ENCODE data around the gene BRMS1.
"Not testable (repeated sequence)": the region's sequence is repeated elsewhere in the genome, so short reads cannot be mapped to it uniquely, and the experiment has no call there.

BRMS1 gene

DNA sequence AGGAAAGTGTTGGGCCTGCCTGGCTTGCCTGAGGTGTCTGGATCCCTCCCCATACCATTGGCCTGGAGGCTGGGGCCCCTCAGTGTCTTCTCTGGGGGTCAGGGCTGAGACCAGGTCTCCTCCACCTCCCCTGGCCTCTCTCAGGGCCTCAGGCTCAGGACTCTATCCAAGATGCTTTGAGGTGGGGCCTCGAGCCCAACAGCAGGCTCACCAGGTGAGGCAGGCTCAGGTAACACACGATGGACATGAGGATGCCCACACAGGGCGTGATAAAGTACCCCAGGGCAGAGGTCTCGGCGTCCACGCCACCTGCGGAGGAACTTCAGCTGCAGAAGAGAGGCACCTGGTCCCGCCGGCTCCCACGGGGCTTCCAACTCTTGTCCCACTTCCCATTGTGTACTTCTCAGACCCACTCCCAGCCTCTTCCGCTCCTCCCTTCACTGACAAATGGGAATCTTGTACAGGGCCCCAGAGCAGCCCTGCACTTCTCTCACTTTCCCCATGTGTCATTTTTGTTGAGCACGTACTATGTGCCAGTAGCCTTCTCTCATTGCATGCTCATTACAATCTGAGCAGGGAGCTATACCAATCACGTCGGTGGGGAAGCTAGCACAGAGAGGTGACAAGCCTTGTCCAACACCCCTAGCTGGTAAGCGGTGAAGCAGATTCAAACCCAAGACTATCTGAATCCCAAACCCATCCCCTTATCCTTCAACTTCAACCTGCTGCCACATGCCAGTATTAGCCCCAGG lies 22.8 kb upstream of the BRMS1 start:
- H3K4me3 ChIP-seq (ENCODE audit: low read length) = no peak overlapping the region
- TF ChIP-seq ZNF274 (IDR thresholded peaks at IDR 0.05; ENCODE audit: low read depth, low read length) = no peak

DNA sequence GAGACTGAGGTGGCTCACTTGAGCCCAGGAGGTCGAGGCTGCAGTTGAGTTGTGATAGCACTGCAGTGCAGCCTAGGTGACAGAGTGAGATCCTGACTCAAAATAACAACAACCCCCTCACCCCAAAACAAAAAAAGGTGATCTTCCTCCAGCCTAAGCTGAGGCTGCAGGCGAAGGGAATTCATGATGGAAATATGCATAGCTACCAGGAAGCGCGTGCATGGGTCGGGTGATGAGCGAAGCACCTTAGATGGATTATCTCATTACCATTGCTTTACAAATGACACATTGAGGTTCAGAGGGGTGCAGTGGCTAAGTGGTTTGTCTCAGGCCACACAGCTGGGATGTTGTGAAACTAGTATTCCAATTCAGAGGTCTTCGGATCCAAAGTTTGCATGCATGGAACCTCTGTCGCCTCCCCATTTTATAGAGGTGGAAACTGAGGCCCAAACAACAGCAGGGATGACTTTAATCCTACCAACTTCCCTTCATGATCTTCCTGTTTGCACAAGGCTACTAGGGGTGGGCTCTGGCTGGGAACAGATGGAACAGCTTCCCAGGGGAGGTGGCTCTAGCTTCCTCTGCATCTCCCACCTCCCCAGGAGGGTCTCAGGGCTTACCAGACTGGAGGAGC lies 22.1 kb upstream of the BRMS1 start:
- H3K4me3 ChIP-seq (ENCODE audit: low read length) = no peak overlapping the region
- no peak for TF ChIP-seq ZNF274 (IDR thresholded peaks at IDR 0.05; ENCODE audit: low read depth, low read length)

- no peak for TF ChIP-seq ZNF274 (IDR thresholded peaks at IDR 0.05; ENCODE audit: low read depth, low read length)
- no peak overlapping the region for H3K4me3 ChIP-seq (ENCODE audit: low read length)
Observed at GRCh38 chr11:66365711-66366619, 21.1 kb upstream of the BRMS1 start.

GRCh38 chr11:66365166-66365565 lies 20.3 kb upstream of the BRMS1 start:
- TF ChIP-seq ZNF274 (IDR thresholded peaks at IDR 0.05; ENCODE audit: low read depth, low read length) = no peak

GRCh38 chr11:66363805-66364535 lies 19.1 kb upstream of the BRMS1 start:
- no peak for TF ChIP-seq ZNF274 (IDR thresholded peaks at IDR 0.05; ENCODE audit: low read depth, low read length)
- no peak overlapping the region for H3K4me3 ChIP-seq (ENCODE audit: low read length)

More at GRCh38 chr11:66365166-66365565, 20.3 kb upstream of the BRMS1 start:
- H3K4me3 ChIP-seq (ENCODE audit: low read length) = no peak overlapping the region

- no peak for TF ChIP-seq ZNF274 (IDR thresholded peaks at IDR 0.05; ENCODE audit: low read depth, low read length)
- H3K4me3 ChIP-seq (ENCODE audit: low read length) = no peak overlapping the region
Observed at GRCh38 chr11:66363187-66363601, 18.3 kb upstream of the BRMS1 start.

GRCh38 chr11:66362481-66363147 lies 17.7 kb upstream of the BRMS1 start:
- no peak overlapping the region for H3K4me3 ChIP-seq (ENCODE audit: low read length)
- no peak for TF ChIP-seq ZNF274 (IDR thresholded peaks at IDR 0.05; ENCODE audit: low read depth, low read length)

GRCh38 chr11:66361502-66361941 lies 16.6 kb upstream of the BRMS1 start:
- no peak overlapping the region for H3K4me3 ChIP-seq (ENCODE audit: low read length)
- no peak for TF ChIP-seq ZNF274 (IDR thresholded peaks at IDR 0.05; ENCODE audit: low read depth, low read length)

- TF ChIP-seq ZNF274 (IDR thresholded peaks at IDR 0.05; ENCODE audit: low read depth, low read length) = no peak
- no peak overlapping the region for H3K4me3 ChIP-seq (ENCODE audit: low read length)
Observed at GRCh38 chr11:66360406-66361073, 15.6 kb upstream of the BRMS1 start.

DNA sequence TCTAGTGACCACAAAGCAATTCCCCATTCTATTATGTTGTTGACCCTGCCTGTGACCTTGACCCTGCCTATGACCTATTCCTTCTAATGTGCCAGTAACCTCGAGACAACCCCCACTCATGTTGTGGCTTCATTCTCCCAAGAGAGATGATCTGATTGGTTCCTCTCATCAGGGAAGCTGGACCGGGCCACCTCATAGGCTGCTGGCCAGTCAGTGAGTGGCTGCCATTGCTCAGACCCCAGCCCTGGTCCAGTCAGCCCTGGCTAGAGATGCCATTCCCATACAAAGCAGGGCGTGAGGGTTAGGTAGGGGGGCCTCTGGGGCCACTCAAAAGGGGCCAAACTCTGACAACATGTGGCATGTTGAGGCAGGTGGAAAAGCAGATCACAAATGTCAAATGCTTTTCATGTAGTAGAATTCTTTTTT lies 14.8 kb upstream of the BRMS1 start:
- no peak for TF ChIP-seq ZNF274 (IDR thresholded peaks at IDR 0.05; ENCODE audit: low read depth, low read length)
- no peak overlapping the region for H3K4me3 ChIP-seq (ENCODE audit: low read length)

- H3K4me3 ChIP-seq (ENCODE audit: low read length) = not testable (repeated sequence)
Observed at GRCh38 chr11:66350560-66351235, 5.8 kb upstream of the BRMS1 start.

- TF ChIP-seq ZNF274 (IDR thresholded peaks at IDR 0.05; ENCODE audit: low read depth, low read length) = no peak
- H3K4me3 ChIP-seq (ENCODE audit: low read length) = no peak overlapping the region
Observed at GRCh38 chr11:66349084-66349386, 4.1 kb upstream of the BRMS1 start.
